ENCODE results near the gene ZFYVE27. TPM values are rescaled to one million over a fixed set of nuclear protein-coding genes. Genes with fewer than 3 reads are reported as not detected.

The ZFYVE27 gene
- total and polyA plus RNA-seq, 2 of the 4 experiments (the other 2 are of a cell fraction), result 13.1 to 22.2 TPM

DNA sequence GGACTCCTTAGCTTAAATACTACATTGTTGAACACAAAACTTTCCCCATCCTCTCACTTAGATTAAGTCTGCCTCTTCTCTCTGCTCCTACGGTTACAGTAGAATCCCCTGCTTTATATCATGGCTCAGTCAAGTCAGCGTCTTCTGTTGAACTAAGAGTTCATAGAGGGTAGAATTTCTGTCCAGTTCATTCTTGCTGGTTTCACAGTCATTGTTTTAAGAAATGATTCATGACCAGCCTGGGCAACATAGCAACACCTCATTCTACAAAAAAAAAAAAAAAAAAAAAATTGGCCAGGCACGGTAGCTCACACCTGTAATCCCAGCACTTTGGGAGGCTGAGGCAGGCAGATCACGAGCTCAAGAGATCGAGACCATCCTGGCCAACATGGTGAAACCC, 3.7 kb upstream of the ZFYVE27 start:
- H3K27ac ChIP-seq (ENCODE audit: insufficient read depth, low read length), result no peak overlapping the region
- no peaks in the 10 kb centered on the region for H3K27me3 ChIP-seq (ENCODE audit: control insufficient read depth, insufficient read depth, low read length)
- H2AK9ac ChIP-seq (replicated peaks; ENCODE audit: low read depth, low read length, poor library complexity), result no peak overlapping the region
- H3K4me3 ChIP-seq (ENCODE audit: insufficient read depth, low read depth, low read length), result no peak overlapping the region
- no peak overlapping the region for H2AK5ac ChIP-seq (ENCODE audit: low read depth, low read length)
- WGBS, 2 experiments (ENCODE audit: extremely low coverage in 2 of 2, insufficient read length in 1 of 2), result no CpG with 5 or more reads among the region's 5 CpGs
- no peak overlapping the region for H3K23ac ChIP-seq (ENCODE audit: low read depth, low read length)
- dilution Hi-C loops (cut with HindIII; ENCODE audit: low sequenced_read_pairs, unreplicated experiment) (no loop called here), in situ Hi-C loops (cut with MboI; ENCODE audit: low sequenced_read_pairs) (loop anchor here (5.0 to 10.0 kb wide), 2 partner anchors 56 to 158 kb away; partner anchors contain the start of gene ANKRD2), intact Hi-C loops (cut with micrococcal nuclease) (loop anchor here (5.0 kb wide), 1 partner anchor 161 kb away; the partner anchor contains the start of gene ANKRD2)
- H3K9me3 ChIP-seq (ENCODE audit: control insufficient read depth, insufficient read depth, low read length), result no peaks in the 10 kb centered on the region
- ChIA-PET CTCF (interaction anchor here (2.0 to 3.6 kb wide), 2 partner anchors 24 to 32 kb away, joined by 8 to 17 read pairs; no protein-coding TSS in a partner anchor), POLR2A (ENCODE audit: unreplicated experiment) (interaction anchor here (0.7 kb wide), 1 partner anchor 32 kb away, joined by 3 read pairs; no protein-coding TSS in a partner anchor)
- peaks cover 9% of the 10 kb centered on the region for H3K9me1 ChIP-seq (ENCODE audit: insufficient read depth, low read length)
- H3K9ac ChIP-seq (ENCODE audit: low read depth, low read length), result no peak overlapping the region
- no peak overlapping the region for H4K5ac ChIP-seq (ENCODE audit: low read depth, low read length)
- no peak overlapping the region for H4K8ac ChIP-seq (ENCODE audit: low read depth in 2 of 2, low read length in 2 of 2)
- DNase-seq (no peak), ATAC-seq (ENCODE audit: low read depth) (no peak)
- H3K56ac ChIP-seq (ENCODE audit: extremely low read depth, insufficient read depth, low read length), result no peak overlapping the region
- peaks cover 7% of the 10 kb centered on the region; the same call in 1 of the 2 replicates for H4K20me1 ChIP-seq (ENCODE audit: insufficient read depth, low read length)
- no peak overlapping the region for H3K4me2 ChIP-seq (ENCODE audit: low read depth, low read length)
- no peak overlapping the region for H2BK20ac ChIP-seq (ENCODE audit: low read depth, low read length)
- H3K36me3 ChIP-seq (ENCODE audit: control insufficient read depth, insufficient read depth, low read length), result no peaks in the 10 kb centered on the region
- H3K14ac ChIP-seq (replicated peaks; ENCODE audit: low read depth, low read length), result no peak overlapping the region
- H3K18ac ChIP-seq (ENCODE audit: low read depth, low read length), result no peak overlapping the region
- peaks cover 4% of the 10 kb centered on the region for H3K4me1 ChIP-seq (ENCODE audit: control insufficient read depth, insufficient read depth, low read length)
- no peak overlapping the region for H3K4ac ChIP-seq (ENCODE audit: low read depth, low read length)
- BruUV-seq (replicated peaks), result no TSS peak
- H4K91ac ChIP-seq (ENCODE audit: insufficient read depth, low read depth, low read length), result no peak overlapping the region
- peaks cover 2 to 14% of the 10 kb centered on the region in 2 experiments for H3K79me1 ChIP-seq (ENCODE audit: low read depth in 1 of 2, low read length in 2 of 2)
- H2BK120ac ChIP-seq (ENCODE audit: low read depth, low read length), result no peak overlapping the region
- H2BK15ac ChIP-seq (ENCODE audit: low read depth, low read length), result no peak overlapping the region
- no peak overlapping the region for H2BK5ac ChIP-seq (ENCODE audit: low read depth, low read length, poor library complexity, severe bottlenecking)
- H2AFZ ChIP-seq (replicated peaks; ENCODE audit: low read length, poor library complexity), result no peak overlapping the region
- no peak for TF ChIP-seq FOS (IDR thresholded peaks at IDR 0.05; ENCODE audit: low read depth, low read length)
- TF ChIP-seq, protein P1, sequence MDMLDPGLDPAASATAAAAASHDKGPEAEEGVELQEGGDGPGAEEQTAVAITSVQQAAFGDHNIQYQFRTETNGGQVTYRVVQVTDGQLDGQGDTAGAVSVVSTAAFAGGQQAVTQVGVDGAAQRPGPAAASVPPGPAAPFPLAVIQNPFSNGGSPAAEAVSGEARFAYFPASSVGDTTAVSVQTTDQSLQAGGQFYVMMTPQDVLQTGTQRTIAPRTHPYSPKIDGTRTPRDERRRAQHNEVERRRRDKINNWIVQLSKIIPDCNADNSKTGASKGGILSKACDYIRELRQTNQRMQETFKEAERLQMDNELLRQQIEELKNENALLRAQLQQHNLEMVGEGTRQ (IDR thresholded peaks at IDR 0.05; ENCODE audit: low read depth, low read length), result no peak
- no peak for TF ChIP-seq CHD1 (IDR thresholded peaks at IDR 0.05; ENCODE audit: low read depth, low read length)
- TF ChIP-seq MAZ (IDR thresholded peaks at IDR 0.05; ENCODE audit: borderline replicate concordance, low read depth, low read length), result no peak
- no peak for TF ChIP-seq CTCF (conservative IDR thresholded peaks at IDR 0.05; ENCODE audit: low read depth, low read length)
- TF ChIP-seq RFX5 (IDR thresholded peaks at IDR 0.05; ENCODE audit: low read depth, low read length), result no peak
- no peak for TF ChIP-seq POLR2A (IDR thresholded peaks at IDR 0.05; ENCODE audit: low read depth, low read length)
- no peak for TF ChIP-seq RCOR1 (IDR thresholded peaks at IDR 0.05; ENCODE audit: insufficient replicate concordance, low read length)
- TF ChIP-seq MAFK (IDR thresholded peaks at IDR 0.05; ENCODE audit: low read depth, low read length), result no peak
- TF ChIP-seq NFE2L2 (IDR thresholded peaks at IDR 0.05; ENCODE audit: low read depth, low read length), result no peak
- TF ChIP-seq MXI1 (IDR thresholded peaks at IDR 0.05; ENCODE audit: borderline replicate concordance, low read depth, low read length), result no peak

Measured in IMR-90 (cell line).